Bronchial epithelial cell (primary cell): ENCODE results near the gene MYD88. TPM values are rescaled to one million over a fixed set of nuclear protein-coding genes. Genes with fewer than 3 reads are reported as not detected.

Experiments
- DNase-seq: peaks from one replicate; pipeline ENCODE4 v3.0.0-alpha.2; 2010; ENCODE audit warnings: low read depth
- FAIRE-seq: peaks from 2 replicates; lab custom pipeline; 2011; peaks lifted over from hg19 to GRCh38; lab: Jason Lieb, UNC
- H3K27me3 ChIP-seq: 2 replicates; pipeline ENCODE4 v1.5.1; 2011; ENCODE audit warnings: low read length; ENCODE audit not compliant: control insufficient read depth, insufficient read depth
- H3K36me3 ChIP-seq: 2 replicates; pipeline ENCODE4 v1.5.1; 2011; ENCODE audit warnings: low read length; ENCODE audit not compliant: control insufficient read depth, insufficient read depth
- H3K4me3 ChIP-seq: 2 replicates; pipeline ENCODE4 v1.5.1; 2011; ENCODE audit warnings: mild to moderate bottlenecking, low read depth, low read length, control low read depth
- total RNA-seq: library from RNA; depleted of rRNA; stranded (reverse); fragments of >200 nt; gene quantifications from 2 replicates; pipeline ENCODE4 v1.2.1, GENCODE V29; 2014
- TF ChIP-seq, protein P1 (sequence below): IDR thresholded peaks from 2 replicates; pipeline ENCODE4 v1.5.1; 2011; ENCODE audit warnings: mild to moderate bottlenecking, moderate library complexity, low read length, control low read depth, inconsistent platforms; ENCODE audit not compliant: insufficient read depth, severe bottlenecking

MYD88 gene
- total RNA-seq, 1 donor from 2014 or later, result 14.7 TPM

DNA sequence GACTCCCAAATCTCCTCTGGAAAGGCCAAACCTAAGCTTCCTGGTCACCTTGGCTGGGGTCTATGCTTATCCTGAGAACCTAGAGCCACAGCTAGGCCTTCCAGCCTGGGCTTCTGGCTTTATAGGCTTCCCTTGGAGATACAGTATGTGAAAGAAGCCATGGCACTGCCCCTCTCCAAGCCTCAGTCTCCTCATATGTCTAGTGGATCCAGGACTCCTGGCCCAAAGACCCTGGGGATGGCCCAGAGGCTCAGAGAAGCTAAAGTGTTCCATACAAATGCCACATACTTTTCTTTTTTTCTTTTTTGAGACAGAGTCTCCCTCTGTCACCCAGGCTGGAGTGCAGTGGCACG is 10.2 kb upstream of the MYD88 start:
- FAIRE-seq (no peak), DNase-seq (no peak)
- Histone ChIP-seq H3K27me3 (no peaks in the 10 kb centered on the region), H3K36me3 (peaks cover 46% of the 10 kb centered on the region), H3K4me3 (no peak overlapping the region)
- TF ChIP-seq, protein P1, sequence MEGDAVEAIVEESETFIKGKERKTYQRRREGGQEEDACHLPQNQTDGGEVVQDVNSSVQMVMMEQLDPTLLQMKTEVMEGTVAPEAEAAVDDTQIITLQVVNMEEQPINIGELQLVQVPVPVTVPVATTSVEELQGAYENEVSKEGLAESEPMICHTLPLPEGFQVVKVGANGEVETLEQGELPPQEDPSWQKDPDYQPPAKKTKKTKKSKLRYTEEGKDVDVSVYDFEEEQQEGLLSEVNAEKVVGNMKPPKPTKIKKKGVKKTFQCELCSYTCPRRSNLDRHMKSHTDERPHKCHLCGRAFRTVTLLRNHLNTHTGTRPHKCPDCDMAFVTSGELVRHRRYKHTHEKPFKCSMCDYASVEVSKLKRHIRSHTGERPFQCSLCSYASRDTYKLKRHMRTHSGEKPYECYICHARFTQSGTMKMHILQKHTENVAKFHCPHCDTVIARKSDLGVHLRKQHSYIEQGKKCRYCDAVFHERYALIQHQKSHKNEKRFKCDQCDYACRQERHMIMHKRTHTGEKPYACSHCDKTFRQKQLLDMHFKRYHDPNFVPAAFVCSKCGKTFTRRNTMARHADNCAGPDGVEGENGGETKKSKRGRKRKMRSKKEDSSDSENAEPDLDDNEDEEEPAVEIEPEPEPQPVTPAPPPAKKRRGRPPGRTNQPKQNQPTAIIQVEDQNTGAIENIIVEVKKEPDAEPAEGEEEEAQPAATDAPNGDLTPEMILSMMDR, result no peak

- TF ChIP-seq, protein P1, result no peak
- Histone ChIP-seq H3K4me3 (no peak overlapping the region), H3K36me3 (peaks cover 46% of the 10 kb centered on the region), H3K27me3 (no peaks in the 10 kb centered on the region)
- FAIRE-seq, result no peak
- DNase-seq, result no peak
These were observed 9.4 kb upstream of the MYD88 start for GRCh38 chr3:38129058-38129457.

GRCh38 chr3:38130631-38131065 is 7.8 kb upstream of the MYD88 start:
- TF ChIP-seq, protein P1, result no peak
- no peaks in the 10 kb centered on the region for H3K27me3 ChIP-seq
- DNase-seq (no peak), FAIRE-seq (no peak)
- H3K36me3 ChIP-seq, result peaks cover 43% of the 10 kb centered on the region
- no peak overlapping the region for H3K4me3 ChIP-seq

DNA sequence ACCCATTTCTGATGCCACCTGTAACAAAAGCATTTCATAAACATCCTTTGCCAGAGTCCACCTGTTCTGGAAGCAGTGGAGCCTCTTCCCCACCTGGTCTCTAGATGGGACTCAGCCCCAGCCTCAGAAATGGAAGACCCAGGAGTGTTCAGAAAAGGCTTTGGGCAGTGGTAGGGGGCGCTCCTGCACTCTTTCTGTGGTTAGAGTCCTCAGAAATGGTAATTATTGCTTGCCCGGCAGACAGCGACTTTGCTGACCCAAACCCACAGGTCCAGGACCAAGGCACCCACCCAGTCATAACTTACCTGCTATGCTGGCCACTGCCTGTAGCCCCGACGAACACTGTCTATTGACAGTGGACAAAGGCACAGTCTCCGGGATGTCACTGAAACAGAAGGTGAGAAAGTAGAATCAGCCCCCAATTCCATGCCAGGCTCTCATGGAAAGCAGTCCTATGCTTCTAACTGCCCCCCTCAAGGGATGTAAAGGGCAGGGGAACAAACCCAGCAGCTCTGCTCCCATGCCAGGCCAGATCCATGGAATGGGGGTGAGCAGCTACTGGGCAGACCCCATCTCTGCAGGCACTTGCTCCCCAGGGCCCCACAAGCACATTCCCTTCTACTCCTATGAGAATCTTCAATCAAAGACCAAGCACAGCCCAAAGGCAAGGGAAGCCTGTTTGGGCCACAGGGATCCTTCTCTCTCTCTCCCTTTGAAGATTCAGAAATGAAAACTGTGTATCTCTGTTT is 6.7 kb upstream of the MYD88 start:
- Histone ChIP-seq H3K27me3 (no peaks in the 10 kb centered on the region), H3K36me3 (peaks cover 36% of the 10 kb centered on the region), H3K4me3 (no peak overlapping the region)
- DNase-seq (no peak), FAIRE-seq (no peak)
- TF ChIP-seq, protein P1, result peak; percentile 58

DNA sequence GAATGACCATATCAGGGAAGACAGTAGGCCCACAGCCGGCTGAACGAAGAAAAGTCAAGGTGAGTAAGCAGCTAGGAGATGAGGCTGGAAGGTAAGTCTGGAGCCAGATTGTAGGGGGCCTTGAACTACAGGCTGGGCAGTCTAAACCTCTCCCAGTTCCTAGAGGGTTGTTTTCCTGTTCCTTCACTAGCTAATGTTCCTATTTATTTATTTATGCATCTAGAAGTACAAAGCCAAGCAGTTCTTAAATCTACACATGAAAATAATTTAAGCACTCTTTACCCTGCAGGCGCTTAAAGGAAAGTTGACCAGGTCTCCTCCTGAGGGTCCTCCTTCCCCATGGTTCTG is 5.3 kb upstream of the MYD88 start:
- TF ChIP-seq, protein P1, result no peak
- FAIRE-seq (no peak), DNase-seq (no peak)
- Histone ChIP-seq H3K27me3 (no peaks in the 10 kb centered on the region), H3K36me3 (peaks cover 27% of the 10 kb centered on the region), H3K4me3 (no peak overlapping the region)
